Activated B cell treated with CpG ODN at 0.5 μM for 24 hours (primary cell): ENCODE measurements around the gene JADE2. TPM values are rescaled to one million over a fixed set of nuclear protein-coding genes. Genes with fewer than 3 reads are reported as not detected.

Experiments used
- ATAC-seq: fragments of 200-7000 bp; cut with Tn5 transposase; one replicate; pipeline ENCODE4 v1.10.0; 2021; ENCODE audit warnings: low read depth, mild to moderate bottlenecking, moderate library complexity
- CTCF ChIA-PET: fragments of 350-600 bp; sonication (Branson Sonifier 250); formaldehyde crosslinking; loops from one replicate; lab custom pipeline; 2021; ENCODE audit warnings: antibody characterized with exemption; lab: Charles Lee
- POLR2A ChIA-PET: fragments of 350-600 bp; sonication (Branson Sonifier 250); formaldehyde crosslinking; loops from one replicate; lab custom pipeline; 2021; ENCODE audit warnings: antibody characterized with exemption; lab: Charles Lee
- DNase-seq: peaks from one replicate; pipeline ENCODE4 v3.0.0; 2022
- H3K27ac Mint-ChIP-seq: one replicate; pipeline ENCODE4 v1.8.0; 2020; ENCODE audit warnings: mixed read lengths
- H3K27me3 Mint-ChIP-seq: one replicate; pipeline ENCODE4 v1.8.0; 2021; ENCODE audit warnings: mixed read lengths
- H3K36me3 Mint-ChIP-seq: one replicate; pipeline ENCODE4 v1.8.0; 2021; ENCODE audit warnings: low read depth, mixed read lengths
- H3K4me1 Mint-ChIP-seq: one replicate; pipeline ENCODE4 v1.8.0; 2021; ENCODE audit warnings: mixed read lengths
- H3K4me3 Mint-ChIP-seq: one replicate; pipeline ENCODE4 v1.8.0; 2020; ENCODE audit warnings: mild to moderate bottlenecking, mixed read lengths
- H3K9me3 Mint-ChIP-seq: one replicate; pipeline ENCODE4 v1.8.0; 2020; ENCODE audit warnings: mixed read lengths
- CTCF ChIP-seq: fragments of 200-600 bp; IDR thresholded peaks from one replicate; pipeline ENCODE4 v1.8.0; 2022; ENCODE audit warnings: antibody characterized with exemption, mild to moderate bottlenecking
- intact Hi-C: fragments of 100-400 bp; cut with micrococcal nuclease; formaldehyde crosslinking; loops from one replicate; pipeline ENCODE4 v1.15.1; 2024
- total RNA-seq: library from RNA; stranded (reverse); gene quantifications from 2 replicates; pipeline ENCODE4 v1.2.3, GENCODE V29; 2022

The JADE2 gene
- total RNA-seq, 1 donor from 2014 or later = 225 TPM

GRCh38 chr5:134521841-134522240 lies 3.6 kb upstream of the JADE2 start:
- ChIA-PET POLR2A (interaction anchor here (7.3 to 16.8 kb wide), 2 partner anchors 24 to 151 kb away, joined by 86 to 763 read pairs; partner anchors contain the start of gene UBE2B), CTCF (interaction anchor here (2.0 kb wide), 1 partner anchor 34 kb away, joined by 5 read pairs; no protein-coding TSS in a partner anchor)
- DNase-seq = no peak
- Mint-ChIP-seq H3K36me3 (peaks cover 7% of the 10 kb centered on the region), H3K4me1 (peaks cover 17% of the 10 kb centered on the region), H3K4me3 (no peak overlapping the region), H3K27me3 (no peaks in the 10 kb centered on the region), H3K27ac (no peak overlapping the region), H3K9me3 (no peaks in the 10 kb centered on the region)
- no peak for ATAC-seq
- intact Hi-C loops = no loop called here
- TF ChIP-seq CTCF = no peak

GRCh38 chr5:134523543-134524271 lies 1.8 kb upstream of the JADE2 start:
- H3K4me3 Mint-ChIP-seq = peak overlapping the region; percentile 98

GRCh38 chr5:134524272-134524825 lies 1.1 kb upstream of the JADE2 start:
- ATAC-seq = peak; percentile 11
- Mint-ChIP-seq H3K9me3 (no peaks in the 10 kb centered on the region), H3K27ac (peak overlapping the region; percentile 97), H3K4me1 (peaks cover 35% of the 10 kb centered on the region), H3K4me3 (peak overlapping the region; percentile 98), H3K27me3 (no peaks in the 10 kb centered on the region), H3K36me3 (peaks cover 17% of the 10 kb centered on the region)
- peak; percentile 62 for DNase-seq
- ChIA-PET CTCF (interaction anchor here (1.1 to 3.5 kb wide), 5 partner anchors 20 to 90 kb away, joined by 3 to 21 read pairs (median 7); no protein-coding TSS in a partner anchor), POLR2A (interaction anchor here (0.6 to 16.8 kb wide), 34 partner anchors 8 to 1968 kb away, joined by 3 to 763 read pairs (median 5); partner anchors contain the start of genes C5orf15, CDKL3, CDKN2AIPNL and PPP2CA)
- TF ChIP-seq CTCF = no peak
- intact Hi-C loops = loop anchor here (2.0 kb wide), 4 partner anchors 22 to 380 kb away; partner anchors contain the start of gene PCBD2

More at GRCh38 chr5:134523543-134524271, 1.8 kb upstream of the JADE2 start:
- intact Hi-C loops = loop anchor here (2.0 kb wide), 4 partner anchors 21 to 381 kb away; partner anchors contain the start of gene PCBD2
- no peak for ATAC-seq
- Mint-ChIP-seq H3K9me3 (no peaks in the 10 kb centered on the region), H3K36me3 (peaks cover 15% of the 10 kb centered on the region), H3K27me3 (no peaks in the 10 kb centered on the region), H3K27ac (peak overlapping the region; percentile 97), H3K4me1 (peaks cover 28% of the 10 kb centered on the region)
- DNase-seq = no peak
- ChIA-PET CTCF (interaction anchor here (0.8 to 2.6 kb wide), 7 partner anchors 32 to 113 kb away, joined by 3 to 9 read pairs (median 4); no protein-coding TSS in a partner anchor), POLR2A (interaction anchor here (0.6 to 16.8 kb wide), 16 partner anchors 21 to 520 kb away, joined by 3 to 763 read pairs (median 6); partner anchors contain the start of genes CDKN2AIPNL, PPP2CA and UBE2B)
- TF ChIP-seq CTCF = no peak

- ATAC-seq = no peak
- CTCF ChIA-PET = interaction anchor here (1.1 to 4.5 kb wide), 7 partner anchors 15 to 114 kb away, joined by 4 to 41 read pairs (median 21); partner anchors contain the start of gene CDKN2AIPNL
- peaks cover 50% of the 10 kb centered on the region for H3K4me1 Mint-ChIP-seq
- peak; percentile 45 for DNase-seq
- no peaks in the 10 kb centered on the region for H3K27me3 Mint-ChIP-seq
- H3K9me3 Mint-ChIP-seq = no peaks in the 10 kb centered on the region
- no peak for TF ChIP-seq CTCF
- intact Hi-C loops = loop anchor here (1.0 to 5.0 kb wide), 12 partner anchors 15 to 379 kb away; partner anchors contain the start of genes CAMLG, PCBD2, PPP2CA and SAR1B
- peaks cover 22% of the 10 kb centered on the region for H3K36me3 Mint-ChIP-seq
- POLR2A ChIA-PET = interaction anchor here (0.5 to 16.8 kb wide), 16 partner anchors 8 to 426 kb away, joined by 3 to 763 read pairs (median 10); partner anchors contain the start of genes CDKN2AIPNL, PPP2CA and UBE2B
- H3K4me3 Mint-ChIP-seq = peak overlapping the region; percentile 98
- H3K27ac Mint-ChIP-seq = peak overlapping the region; percentile 97
Observed at GRCh38 chr5:134525683-134526482, 413 bp downstream of the JADE2 start.
